Measurements from ENCODE around the gene LRFN5.
"Not testable (repeated sequence)": the region's sequence is repeated elsewhere in the genome, so short reads cannot be mapped to it uniquely, and the experiment has no call there.

Gene LRFN5

GRCh38 chr14:41641690-41642089 is 35.0 kb downstream of the LRFN5 start:
- no peak for DNase-seq

DNA sequence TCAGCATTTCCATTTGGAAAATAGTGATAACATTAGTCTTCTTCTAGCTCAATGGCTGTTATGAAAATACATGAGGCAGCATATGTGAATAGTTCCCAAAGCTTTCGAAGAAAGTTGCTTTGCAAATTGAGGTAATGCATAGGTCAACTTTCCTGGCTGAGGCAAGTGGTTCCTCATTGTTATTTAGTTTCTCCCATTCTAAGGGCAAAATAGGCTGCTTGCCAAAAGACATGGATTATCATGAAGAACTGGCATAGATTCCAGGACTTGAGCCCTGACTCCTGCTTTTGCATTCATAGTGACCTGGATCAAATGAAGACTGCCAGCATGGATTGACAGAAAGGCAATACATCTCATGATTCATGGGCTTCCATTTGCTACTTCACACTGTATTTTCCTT is 35.7 kb downstream of the LRFN5 start:
- DNase-seq = no peak

- DNase-seq = no peak
Observed at GRCh38 chr14:41642789-41643188, 36.1 kb downstream of the LRFN5 start.

- no peak for DNase-seq
Observed at GRCh38 chr14:41644606-41645005, 37.9 kb downstream of the LRFN5 start.

DNA sequence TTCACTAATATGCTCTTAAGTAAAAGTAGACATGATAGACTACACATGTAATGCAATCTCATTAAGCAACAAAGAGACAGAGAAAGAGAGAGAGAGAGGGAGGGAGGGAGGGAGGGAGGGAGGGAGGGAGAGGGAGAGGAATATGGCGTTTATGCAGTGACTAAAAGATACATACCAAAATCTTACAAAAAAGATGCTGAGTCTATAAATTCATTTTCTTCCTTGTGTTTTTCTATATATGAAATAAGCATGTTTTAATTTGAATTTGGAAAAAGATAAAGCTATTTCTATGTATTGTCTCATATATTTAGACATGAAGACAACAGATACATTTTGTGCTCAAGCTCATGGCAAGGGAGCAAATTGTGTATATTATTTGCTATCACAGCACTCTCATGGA is 44.1 kb downstream of the LRFN5 start:
- no peak for DNase-seq

- no peak for DNase-seq
Observed at GRCh38 chr14:41654196-41654595, 47.5 kb downstream of the LRFN5 start.

DNA sequence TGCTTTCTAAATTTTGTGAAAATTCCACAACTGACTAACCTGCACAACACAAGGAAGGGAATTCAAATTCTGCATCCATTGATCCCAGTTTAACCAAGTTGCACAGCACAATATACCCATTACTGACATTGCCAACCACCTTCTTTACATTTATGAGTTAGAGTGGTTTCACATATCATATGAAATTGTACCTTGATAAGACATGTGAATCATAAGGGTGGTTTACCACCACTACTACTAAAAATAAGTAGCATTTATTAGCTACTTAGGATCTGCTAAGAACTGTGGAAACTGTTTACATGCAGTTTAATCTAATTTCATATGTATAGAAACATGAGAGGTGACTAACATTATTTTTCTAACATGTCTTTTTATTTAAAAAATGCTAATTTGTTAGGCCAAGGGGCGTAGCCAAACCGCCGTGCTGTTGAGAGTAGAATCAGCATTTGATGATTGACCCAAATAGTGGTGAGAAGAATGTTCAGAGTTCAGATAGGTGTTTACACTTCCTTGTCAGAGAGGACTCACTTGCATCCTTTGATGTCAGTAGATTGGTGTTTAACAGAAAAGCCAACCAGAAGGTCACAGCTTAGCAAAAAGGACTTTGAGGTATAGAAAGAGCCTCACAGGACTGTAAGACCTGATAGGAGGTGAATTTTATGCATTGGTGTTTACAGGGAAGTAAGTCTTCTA is 56.2 kb downstream of the LRFN5 start:
- no peak for DNase-seq

DNA sequence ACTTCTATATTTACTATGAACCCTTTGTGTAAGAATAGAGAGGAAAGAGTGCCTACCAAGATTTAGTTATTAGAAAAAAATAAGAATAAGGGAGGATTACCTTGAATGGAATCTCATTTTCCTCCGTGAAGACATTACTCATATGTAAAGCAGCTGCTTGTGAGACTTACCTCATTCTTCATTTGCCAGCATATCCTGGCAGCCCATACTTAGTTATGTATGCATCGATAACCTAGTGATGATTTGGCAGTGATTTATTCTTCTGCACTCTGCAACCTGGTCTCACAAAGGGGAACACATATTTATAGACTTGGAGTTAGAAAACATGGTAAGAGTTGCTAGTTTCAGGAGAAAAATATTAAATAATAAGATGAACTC is 56.8 kb downstream of the LRFN5 start:
- no peak for DNase-seq

- DNase-seq = no peak
Observed at GRCh38 chr14:41666301-41666700, 59.6 kb downstream of the LRFN5 start.

DNA sequence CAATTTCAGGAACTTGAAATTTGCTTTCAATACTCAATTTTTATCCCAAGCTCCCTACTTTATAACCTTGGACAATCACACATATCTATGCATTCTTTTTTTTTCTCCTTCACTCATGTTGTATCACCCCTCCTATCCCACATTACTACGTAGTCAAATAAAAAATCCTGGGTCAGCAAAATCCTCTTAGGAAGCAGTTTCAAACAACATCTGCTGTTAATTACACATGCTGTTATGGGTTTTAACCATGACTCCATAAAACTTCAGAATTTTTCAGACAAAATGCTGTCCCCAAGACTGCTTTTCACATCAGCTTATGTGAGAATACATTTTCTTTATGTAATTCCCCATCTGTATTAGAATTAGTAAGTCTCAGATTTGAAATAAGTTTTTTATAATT is 61.7 kb downstream of the LRFN5 start:
- no peak for DNase-seq

DNA sequence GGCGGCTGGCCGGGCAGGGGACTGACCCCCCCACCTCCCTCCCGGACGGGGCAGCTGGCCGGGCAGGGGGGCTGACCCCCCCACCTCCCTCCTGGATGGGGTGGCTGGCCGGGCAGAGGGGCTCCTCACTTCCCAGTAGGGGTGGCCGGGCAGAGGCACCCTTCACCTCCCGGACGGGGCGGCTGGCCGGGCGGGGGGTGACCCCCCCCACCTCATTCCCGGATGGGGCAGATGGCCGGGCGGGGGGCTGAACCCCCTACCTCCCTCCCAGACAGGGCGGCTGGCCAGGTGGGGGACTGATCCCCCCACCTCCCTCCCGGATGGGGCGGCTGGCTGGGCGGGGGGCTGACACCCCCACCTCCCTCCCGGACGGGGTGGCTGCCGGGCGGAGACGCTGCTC is 66.9 kb downstream of the LRFN5 start:
- DNase-seq = not testable (repeated sequence)

- not testable (repeated sequence) for DNase-seq
Observed at GRCh38 chr14:41674511-41674971, 67.9 kb downstream of the LRFN5 start.

DNA sequence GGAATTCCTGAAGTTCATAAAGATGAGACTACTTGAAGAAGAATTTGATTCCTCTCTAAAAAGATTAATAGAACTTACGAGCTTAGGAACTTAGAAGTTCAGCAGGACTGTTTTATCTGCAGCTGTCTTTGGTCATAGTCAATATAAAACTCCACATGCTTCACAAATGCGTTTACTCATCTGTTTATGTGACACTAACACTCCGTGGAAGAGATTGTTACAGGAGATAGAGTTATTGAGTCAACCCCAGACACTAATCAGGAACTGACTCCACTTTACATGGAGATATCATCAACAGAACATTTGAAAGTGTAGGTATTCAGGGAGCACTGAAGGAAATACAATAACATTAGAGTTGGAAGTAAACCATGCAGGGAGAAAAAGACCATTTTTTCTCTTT is 92.8 kb downstream of the LRFN5 start:
- no peak for DNase-seq

- DNase-seq = peak; percentile 33
Observed at GRCh38 chr14:41718477-41719166, 111.9 kb downstream of the LRFN5 start.

GRCh38 chr14:41739203-41739602 is 132.5 kb downstream of the LRFN5 start:
- DNase-seq = no peak

DNA sequence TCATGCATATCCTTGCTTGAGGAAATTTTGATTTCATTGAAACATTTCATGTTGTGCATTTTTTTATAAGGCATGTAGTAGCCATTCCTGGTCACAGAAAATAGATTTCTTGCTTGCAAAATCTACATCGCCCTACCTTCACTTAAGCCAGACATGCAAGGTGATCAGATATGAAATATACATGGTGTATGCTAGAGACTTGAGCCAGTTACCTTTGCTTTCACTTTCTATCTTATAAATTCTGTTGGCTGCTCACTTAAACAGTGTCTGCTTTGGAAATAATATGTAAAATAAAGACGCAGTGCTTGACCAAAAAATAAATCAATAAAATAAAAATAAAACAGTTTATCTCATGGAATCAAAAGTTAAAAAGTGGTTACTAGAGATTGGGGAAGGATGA is 136.5 kb downstream of the LRFN5 start:
- no peak for DNase-seq

GRCh38 chr14:41749429-41749828 is 142.8 kb downstream of the LRFN5 start:
- peak; percentile 19 for DNase-seq

DNA sequence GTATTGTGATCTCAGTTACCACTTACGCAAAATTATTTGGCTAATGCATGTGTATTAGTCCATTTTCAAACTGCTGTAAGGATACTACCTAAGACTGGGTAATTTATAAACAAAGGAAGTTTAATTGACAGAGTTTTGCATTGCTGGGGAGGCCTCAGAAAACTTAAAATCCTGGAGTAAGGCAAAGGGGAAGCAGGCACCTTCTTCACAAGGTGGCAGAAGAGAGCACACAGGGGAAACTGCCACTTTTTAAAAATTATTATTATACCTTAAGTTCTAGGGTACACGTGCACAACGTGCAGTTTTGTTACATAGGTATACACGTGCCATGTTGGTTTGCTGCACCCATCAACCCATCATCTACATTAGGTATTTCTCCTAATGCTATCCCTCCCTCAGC is 143.9 kb downstream of the LRFN5 start:
- DNase-seq = not testable (repeated sequence)

DNA sequence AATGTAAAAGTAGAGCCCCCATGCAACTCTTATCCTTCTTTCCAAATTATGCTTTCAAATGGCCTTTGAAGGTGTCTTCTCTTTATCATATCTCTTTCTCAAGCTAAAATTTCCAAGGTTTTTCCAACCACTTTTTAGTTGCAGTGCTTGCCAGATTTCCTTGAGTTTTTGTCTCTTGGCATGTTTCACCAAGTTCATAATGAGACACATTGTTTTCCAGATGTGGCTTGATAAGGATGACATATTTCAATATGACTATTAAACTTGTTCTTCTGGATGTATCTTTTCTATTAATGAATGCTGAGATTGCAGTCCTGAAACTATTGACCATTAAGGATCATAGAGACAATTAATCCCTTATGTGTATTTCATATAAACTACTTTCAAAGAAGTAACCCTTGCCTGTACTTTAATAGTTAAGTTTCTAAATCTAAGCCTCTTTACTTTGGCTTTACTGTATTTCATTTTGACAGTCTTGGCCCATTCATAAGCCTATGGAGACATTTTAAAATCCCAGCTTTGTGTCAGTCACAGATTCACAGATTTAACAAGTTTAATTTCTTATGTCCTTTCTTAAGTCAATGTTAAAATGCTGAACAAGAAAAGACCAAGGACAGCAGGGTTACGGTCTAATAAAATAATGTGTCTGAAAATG is 151.5 kb downstream of the LRFN5 start:
- no peak for DNase-seq

DNA sequence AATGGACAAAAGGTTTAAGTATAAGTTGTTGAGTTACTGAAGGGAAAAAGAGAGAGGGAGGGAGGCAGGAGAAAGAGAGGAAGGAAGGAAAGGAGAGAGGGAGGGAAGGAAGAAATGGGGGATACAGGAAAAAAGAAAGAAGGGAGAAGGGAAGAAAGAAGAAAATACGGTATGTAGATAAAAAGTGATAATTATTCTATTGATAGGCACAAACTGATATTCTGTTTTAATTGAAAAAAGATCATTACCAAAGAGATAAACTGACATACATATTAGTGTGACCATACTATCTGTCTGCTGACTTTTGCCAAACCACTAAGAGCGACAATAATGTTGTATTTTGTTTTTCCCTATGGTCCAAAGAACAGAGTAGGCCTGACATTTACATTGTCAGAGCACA is 154.5 kb downstream of the LRFN5 start:
- no peak for DNase-seq

DNA sequence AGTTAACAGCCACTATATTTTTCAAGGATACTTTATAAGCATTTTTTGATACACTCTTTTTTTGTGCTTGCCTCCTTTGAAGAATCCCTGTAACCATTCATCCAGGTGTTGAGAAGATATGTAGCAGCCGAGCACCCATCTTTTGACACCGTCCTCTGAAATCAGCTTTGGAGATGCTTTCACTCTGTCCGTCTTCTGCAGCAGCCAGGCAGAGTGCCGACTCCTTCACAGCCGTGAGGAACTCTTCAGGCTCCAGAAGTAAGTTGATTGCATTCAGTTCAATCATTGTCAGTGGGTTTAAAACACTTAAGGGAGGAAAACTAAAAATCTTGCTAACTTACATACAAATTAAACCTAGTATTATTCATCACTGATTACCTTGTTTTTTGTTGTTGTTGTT is 160.1 kb downstream of the LRFN5 start:
- DNase-seq = no peak

DNA sequence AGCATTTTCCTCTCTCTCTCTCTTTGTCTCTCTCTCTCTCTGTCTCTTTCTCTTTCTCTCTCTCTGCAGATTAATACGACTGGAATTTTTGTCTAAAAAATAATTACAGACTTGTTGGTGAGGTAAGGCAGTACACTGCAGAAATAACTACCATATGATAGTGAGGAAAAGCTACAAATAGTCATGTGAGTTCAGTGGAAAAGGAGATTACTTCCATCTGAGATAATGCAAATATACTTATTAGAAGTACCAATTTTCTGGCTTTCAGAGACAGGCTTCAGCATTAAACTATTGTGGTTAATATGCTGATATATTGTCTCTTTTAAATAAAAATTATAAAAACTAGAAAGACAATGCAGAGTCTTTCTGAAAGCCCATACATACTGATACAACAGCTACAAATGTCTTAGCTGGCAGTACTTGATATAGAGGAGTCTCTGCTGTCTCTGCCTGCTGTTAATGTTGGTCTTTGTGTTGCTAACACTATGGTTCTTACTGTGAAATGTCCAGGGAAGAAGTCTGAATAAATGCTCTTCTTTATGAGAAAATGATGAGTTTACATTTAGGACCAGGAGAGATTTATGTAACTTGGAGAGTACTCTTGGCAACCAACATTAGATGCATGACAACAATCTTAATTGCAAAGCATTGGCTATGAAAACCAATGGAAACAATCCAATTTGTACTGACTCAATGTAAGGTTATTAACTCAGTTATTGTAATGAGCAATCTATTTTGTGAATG is 167.0 kb downstream of the LRFN5 start:
- no peak for DNase-seq

DNA sequence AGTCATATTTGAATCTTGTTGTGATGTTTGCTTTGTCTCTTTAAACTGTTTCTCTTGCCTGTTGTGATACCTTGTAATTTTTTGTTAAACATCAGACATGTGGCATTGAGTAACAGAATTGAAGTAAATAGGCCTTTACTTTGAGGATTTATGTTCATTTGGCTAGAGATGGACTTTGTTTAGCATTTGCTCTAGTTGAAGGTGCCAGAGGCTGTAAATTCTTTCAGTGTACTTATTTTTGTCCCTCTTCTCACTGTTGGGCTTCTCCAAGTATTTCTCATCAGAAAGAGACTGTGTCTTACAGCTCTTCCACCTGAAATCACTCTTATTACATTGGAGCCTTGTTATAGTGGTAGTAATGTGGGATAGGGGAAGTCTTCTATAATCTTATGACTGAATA is 175.8 kb downstream of the LRFN5 start:
- no peak for DNase-seq

DNA sequence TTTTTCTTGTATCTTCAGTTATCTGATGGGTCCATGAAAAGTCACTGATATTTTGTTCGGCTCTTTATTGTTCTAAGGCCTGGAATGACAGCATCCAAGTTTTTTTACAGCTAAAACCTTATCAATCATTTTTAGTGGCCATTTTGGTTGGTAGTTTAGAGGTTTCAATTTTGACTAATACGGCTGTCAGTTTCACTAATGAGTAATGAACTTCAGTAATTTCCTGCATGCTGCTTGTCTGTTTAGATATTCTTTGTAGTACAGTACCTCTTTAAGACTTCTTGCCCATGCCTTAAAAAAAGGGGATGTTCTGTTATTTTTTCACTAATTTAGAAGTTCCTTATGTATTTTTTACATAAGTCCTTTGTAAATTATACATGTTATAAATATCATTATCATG is 176.7 kb downstream of the LRFN5 start:
- DNase-seq = no peak
